ENCODE data around the gene HES4.

The HES4 gene

GRCh38 chr1:1027791-1028190 is 27.9 kb upstream of the HES4 start:
- DNase-seq (ENCODE audit: low read depth in 1 of 2, low spot score in 1 of 2) = no peak
- TF ChIP-seq JUND (IDR thresholded peaks at IDR 0.05; ENCODE audit: low read depth) = no peak
- in situ Hi-C loops (cut with HindIII; ENCODE audit: low pct_unique_long_range_greater_than_20kb, low sequenced_read_pairs) = no loop called here

- DNase-seq (ENCODE audit: low read depth in 1 of 2, low spot score in 1 of 2) = no peak
- in situ Hi-C loops (cut with HindIII; ENCODE audit: low pct_unique_long_range_greater_than_20kb, low sequenced_read_pairs) = no loop called here
Measured at GRCh38 chr1:1026599-1027413, 26.9 kb upstream of the HES4 start.

GRCh38 chr1:1025730-1026129 is 25.8 kb upstream of the HES4 start:
- no peak for TF ChIP-seq JUND (IDR thresholded peaks at IDR 0.05; ENCODE audit: low read depth)
- DNase-seq (ENCODE audit: low read depth in 1 of 2, low spot score in 1 of 2) = no peak
- in situ Hi-C loops (cut with HindIII; ENCODE audit: low pct_unique_long_range_greater_than_20kb, low sequenced_read_pairs) = no loop called here

More at GRCh38 chr1:1026599-1027413, 26.9 kb upstream of the HES4 start:
- no peak for TF ChIP-seq JUND (IDR thresholded peaks at IDR 0.05; ENCODE audit: low read depth)

- peak; percentile 43 to 91 for DNase-seq (ENCODE audit: low read depth in 1 of 2, low spot score in 1 of 2)
- in situ Hi-C loops (cut with HindIII; ENCODE audit: low pct_unique_long_range_greater_than_20kb, low sequenced_read_pairs) = no loop called here
- TF ChIP-seq JUND (IDR thresholded peaks at IDR 0.05; ENCODE audit: low read depth) = no peak
Measured at GRCh38 chr1:1024771-1025699, 25.1 kb upstream of the HES4 start.

GRCh38 chr1:1024149-1024770 is 24.4 kb upstream of the HES4 start:
- no peak for TF ChIP-seq JUND (IDR thresholded peaks at IDR 0.05; ENCODE audit: low read depth)
- no peak for DNase-seq (ENCODE audit: low read depth in 1 of 2, low spot score in 1 of 2)
- in situ Hi-C loops (cut with HindIII; ENCODE audit: low pct_unique_long_range_greater_than_20kb, low sequenced_read_pairs) = no loop called here

- TF ChIP-seq JUND (IDR thresholded peaks at IDR 0.05; ENCODE audit: low read depth) = no peak
- in situ Hi-C loops (cut with HindIII; ENCODE audit: low pct_unique_long_range_greater_than_20kb, low sequenced_read_pairs) = no loop called here
- no peak for DNase-seq (ENCODE audit: low read depth in 1 of 2, low spot score in 1 of 2)
Measured at GRCh38 chr1:1023700-1024099, 23.8 kb upstream of the HES4 start.

GRCh38 chr1:1022302-1023009 is 22.6 kb upstream of the HES4 start:
- DNase-seq (ENCODE audit: low read depth in 1 of 2, low spot score in 1 of 2) = no peak
- TF ChIP-seq JUND (IDR thresholded peaks at IDR 0.05; ENCODE audit: low read depth) = no peak
- in situ Hi-C loops (cut with HindIII; ENCODE audit: low pct_unique_long_range_greater_than_20kb, low sequenced_read_pairs) = no loop called here

- DNase-seq (ENCODE audit: low read depth in 1 of 2, low spot score in 1 of 2) = no peak
- in situ Hi-C loops (cut with HindIII; ENCODE audit: low pct_unique_long_range_greater_than_20kb, low sequenced_read_pairs) = no loop called here
- TF ChIP-seq JUND (IDR thresholded peaks at IDR 0.05; ENCODE audit: low read depth) = no peak
Measured at GRCh38 chr1:1021920-1022259, 22.0 kb upstream of the HES4 start.

GRCh38 chr1:1021010-1021919 is 21.4 kb upstream of the HES4 start:
- TF ChIP-seq JUND (IDR thresholded peaks at IDR 0.05; ENCODE audit: low read depth) = no peak
- peak in 1 of 2 experiments; percentile 78 for DNase-seq (ENCODE audit: low read depth in 1 of 2, low spot score in 1 of 2)
- in situ Hi-C loops (cut with HindIII; ENCODE audit: low pct_unique_long_range_greater_than_20kb, low sequenced_read_pairs) = no loop called here

GRCh38 chr1:1020415-1021009 is 20.6 kb upstream of the HES4 start:
- in situ Hi-C loops (cut with HindIII; ENCODE audit: low pct_unique_long_range_greater_than_20kb, low sequenced_read_pairs) = no loop called here
- DNase-seq (ENCODE audit: low read depth in 1 of 2, low spot score in 1 of 2) = peak in 1 of 2 experiments; percentile 56
- TF ChIP-seq JUND (IDR thresholded peaks at IDR 0.05; ENCODE audit: low read depth) = no peak

- no peak for TF ChIP-seq JUND (IDR thresholded peaks at IDR 0.05; ENCODE audit: low read depth)
- in situ Hi-C loops (cut with HindIII; ENCODE audit: low pct_unique_long_range_greater_than_20kb, low sequenced_read_pairs) = no loop called here
- no peak for DNase-seq (ENCODE audit: low read depth in 1 of 2, low spot score in 1 of 2)
Measured at GRCh38 chr1:1020000-1020404, 20.1 kb upstream of the HES4 start, which contains the start of gene AGRN. AGRN (plus strand) TSS chr1:1020120; CDS start chr1:1020173, 53 bp downstream.

Data from T47D (cell line).